Osteoblast (primary cell): ENCODE results near the gene CKMT2. TPM values are rescaled to one million over a fixed set of nuclear protein-coding genes. Genes with fewer than 3 reads are reported as not detected.

Source experiments
- DNase-seq: peaks from one replicate; pipeline ENCODE4 v3.0.0; 2011; ENCODE audit warnings: low spot score, mixed read lengths; ENCODE audit not compliant: insufficient read length; ENCODE audit errors: missing footprints
- H2AFZ ChIP-seq: 2 replicates; pipeline ENCODE4 v1.6.0; 2011; ENCODE audit warnings: mild to moderate bottlenecking, low read length
- H3K27ac ChIP-seq: 2 replicates; pipeline ENCODE4 v1.5.1; 2011; ENCODE audit warnings: mild to moderate bottlenecking, low read depth, low read length, moderate library complexity
- H3K27me3 ChIP-seq: 2 replicates; pipeline ENCODE4 v1.6.0; 2012; ENCODE audit warnings: mild to moderate bottlenecking, control low read depth, inconsistent platforms, low read length, moderate library complexity; ENCODE audit not compliant: insufficient read depth
- H3K36me3 ChIP-seq: 2 replicates; pipeline ENCODE4 v1.5.1; 2011; ENCODE audit warnings: mild to moderate bottlenecking, low read length, control low read depth, moderate library complexity; ENCODE audit not compliant: insufficient read depth
- H3K4me1 ChIP-seq: 2 replicates; pipeline ENCODE4 v1.5.1; 2011; ENCODE audit warnings: mild to moderate bottlenecking, low read length, control low read depth, moderate library complexity; ENCODE audit not compliant: insufficient read depth
- H3K4me2 ChIP-seq: 2 replicates; pipeline ENCODE4 v1.6.0; 2011; ENCODE audit warnings: mild to moderate bottlenecking, low read length; ENCODE audit not compliant: insufficient read depth
- H3K4me3 ChIP-seq: fragments of 200-600 bp; sonication (generic); 3 replicates; pipeline ENCODE4 v1.5.1; 2012; ENCODE audit warnings: mild to moderate bottlenecking, low read length, inconsistent platforms; ENCODE audit not compliant: insufficient read depth
- H3K79me2 ChIP-seq: 2 replicates; pipeline ENCODE4 v1.6.0; 2012; ENCODE audit warnings: mild to moderate bottlenecking, low read length, control low read depth, inconsistent platforms; ENCODE audit not compliant: insufficient read depth
- H3K9me3 ChIP-seq: 2 replicates; pipeline ENCODE4 v1.5.1; 2011; ENCODE audit warnings: low read depth, low read length, control low read depth
- H4K20me1 ChIP-seq: 2 replicates; pipeline ENCODE4 v1.6.0; 2012; ENCODE audit warnings: mild to moderate bottlenecking, low read length, control low read depth; ENCODE audit not compliant: insufficient read depth
- total RNA-seq: library from RNA; depleted of rRNA; stranded (reverse); fragments of >200 nt; gene quantifications from 2 replicates; pipeline ENCODE4 v1.2.3, GENCODE V29; 2012
- TF ChIP-seq, protein P1 (sequence below): IDR thresholded peaks from 2 replicates; pipeline ENCODE4 v1.5.1; 2011; ENCODE audit warnings: mild to moderate bottlenecking, low read depth, low read length, moderate library complexity; ENCODE audit errors: extremely low read depth

The CKMT2 gene
- total RNA-seq, 1 donor, result 1.4 TPM

DNA sequence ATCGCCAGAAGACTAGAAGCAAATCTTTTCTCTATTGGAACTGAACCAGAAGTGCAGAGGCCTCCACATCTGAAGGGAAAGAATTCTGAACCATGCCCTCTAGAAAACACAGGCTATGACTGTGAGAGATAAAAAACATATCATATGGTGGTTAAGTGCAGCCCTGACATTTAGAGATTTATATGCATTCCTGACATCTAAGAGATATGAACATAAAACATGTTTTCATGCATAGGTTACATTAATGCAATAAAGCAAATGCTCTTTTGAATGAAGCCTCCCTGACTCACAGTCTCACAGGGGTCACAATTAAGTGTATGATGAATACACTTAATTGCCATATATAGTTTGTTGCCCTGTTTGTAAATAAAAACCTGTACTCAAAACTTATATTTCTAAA, 28.9 kb upstream of the CKMT2 start:
- no peak overlapping the region for H3K27ac ChIP-seq

DNA sequence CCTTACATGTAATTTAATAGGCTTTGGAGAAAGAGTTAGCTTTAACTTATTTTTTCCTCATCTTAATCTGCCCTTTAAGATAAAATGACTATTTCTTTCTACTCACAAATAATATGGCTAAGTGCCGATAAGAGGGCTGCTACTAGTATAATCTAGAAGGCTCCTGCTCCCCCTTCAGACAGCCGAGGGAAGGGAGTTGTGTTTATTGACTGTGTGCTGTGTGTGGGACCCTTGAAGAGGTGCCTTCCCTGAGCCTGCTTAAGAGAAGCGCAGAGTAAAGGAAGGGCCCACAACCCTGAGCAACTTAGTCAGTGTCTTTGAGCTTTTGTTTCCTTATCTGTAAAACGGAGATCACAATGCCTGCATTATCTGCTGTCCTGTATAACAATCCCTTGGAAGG, 28.1 kb upstream of the CKMT2 start:
- H3K27me3 ChIP-seq, result no peaks in the 10 kb centered on the region
- TF ChIP-seq, protein P1, sequence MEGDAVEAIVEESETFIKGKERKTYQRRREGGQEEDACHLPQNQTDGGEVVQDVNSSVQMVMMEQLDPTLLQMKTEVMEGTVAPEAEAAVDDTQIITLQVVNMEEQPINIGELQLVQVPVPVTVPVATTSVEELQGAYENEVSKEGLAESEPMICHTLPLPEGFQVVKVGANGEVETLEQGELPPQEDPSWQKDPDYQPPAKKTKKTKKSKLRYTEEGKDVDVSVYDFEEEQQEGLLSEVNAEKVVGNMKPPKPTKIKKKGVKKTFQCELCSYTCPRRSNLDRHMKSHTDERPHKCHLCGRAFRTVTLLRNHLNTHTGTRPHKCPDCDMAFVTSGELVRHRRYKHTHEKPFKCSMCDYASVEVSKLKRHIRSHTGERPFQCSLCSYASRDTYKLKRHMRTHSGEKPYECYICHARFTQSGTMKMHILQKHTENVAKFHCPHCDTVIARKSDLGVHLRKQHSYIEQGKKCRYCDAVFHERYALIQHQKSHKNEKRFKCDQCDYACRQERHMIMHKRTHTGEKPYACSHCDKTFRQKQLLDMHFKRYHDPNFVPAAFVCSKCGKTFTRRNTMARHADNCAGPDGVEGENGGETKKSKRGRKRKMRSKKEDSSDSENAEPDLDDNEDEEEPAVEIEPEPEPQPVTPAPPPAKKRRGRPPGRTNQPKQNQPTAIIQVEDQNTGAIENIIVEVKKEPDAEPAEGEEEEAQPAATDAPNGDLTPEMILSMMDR, result no peak
- no peaks in the 10 kb centered on the region for H3K4me1 ChIP-seq
- H2AFZ ChIP-seq, result no peak overlapping the region
- no peaks in the 10 kb centered on the region for H3K9me3 ChIP-seq
- H3K27ac ChIP-seq, result no peak overlapping the region
- no peaks in the 10 kb centered on the region for H4K20me1 ChIP-seq
- no peaks in the 10 kb centered on the region for H3K79me2 ChIP-seq
- DNase-seq, result no peak
- no peak overlapping the region for H3K4me2 ChIP-seq
- H3K4me3 ChIP-seq, result no peak overlapping the region
- no peaks in the 10 kb centered on the region for H3K36me3 ChIP-seq

More for the DNA sequence above, 28.9 kb upstream of the CKMT2 start:
- TF ChIP-seq, protein P1, result no peak
- DNase-seq, result no peak
- Histone ChIP-seq H3K9me3 (no peaks in the 10 kb centered on the region), H3K27me3 (no peaks in the 10 kb centered on the region), H3K4me1 (no peaks in the 10 kb centered on the region), H3K36me3 (no peaks in the 10 kb centered on the region), H3K4me2 (no peak overlapping the region), H3K79me2 (no peaks in the 10 kb centered on the region), H2AFZ (no peak overlapping the region), H4K20me1 (no peaks in the 10 kb centered on the region), H3K4me3 (no peak overlapping the region)

DNA sequence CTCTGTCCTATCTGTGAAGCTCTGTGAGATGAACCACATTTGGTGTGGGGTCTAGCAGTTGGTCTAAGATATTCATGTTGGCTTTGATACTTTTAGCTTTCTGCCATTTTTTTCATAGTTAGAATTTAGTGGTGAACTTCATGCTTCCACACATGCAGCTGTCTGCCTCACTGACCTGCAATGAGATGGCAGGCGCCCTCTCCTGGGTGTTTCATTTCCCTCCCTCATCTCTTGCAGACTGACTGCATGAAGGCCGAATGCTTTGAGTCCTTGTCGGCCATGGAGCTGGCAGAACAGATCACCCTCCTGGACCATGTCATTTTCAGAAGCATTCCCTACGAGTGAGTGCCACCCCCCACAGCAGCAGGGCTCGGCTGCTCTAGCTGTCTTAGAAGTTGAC, 26.1 kb upstream of the CKMT2 start:
- no peak for DNase-seq
- Histone ChIP-seq H3K79me2 (no peaks in the 10 kb centered on the region), H3K36me3 (no peaks in the 10 kb centered on the region), H2AFZ (no peak overlapping the region), H3K4me2 (no peak overlapping the region), H3K27me3 (no peaks in the 10 kb centered on the region), H3K4me1 (no peaks in the 10 kb centered on the region), H3K4me3 (no peak overlapping the region), H3K9me3 (no peaks in the 10 kb centered on the region), H4K20me1 (no peaks in the 10 kb centered on the region), H3K27ac (no peak overlapping the region)
- TF ChIP-seq, protein P1, result peak; percentile 41

DNA sequence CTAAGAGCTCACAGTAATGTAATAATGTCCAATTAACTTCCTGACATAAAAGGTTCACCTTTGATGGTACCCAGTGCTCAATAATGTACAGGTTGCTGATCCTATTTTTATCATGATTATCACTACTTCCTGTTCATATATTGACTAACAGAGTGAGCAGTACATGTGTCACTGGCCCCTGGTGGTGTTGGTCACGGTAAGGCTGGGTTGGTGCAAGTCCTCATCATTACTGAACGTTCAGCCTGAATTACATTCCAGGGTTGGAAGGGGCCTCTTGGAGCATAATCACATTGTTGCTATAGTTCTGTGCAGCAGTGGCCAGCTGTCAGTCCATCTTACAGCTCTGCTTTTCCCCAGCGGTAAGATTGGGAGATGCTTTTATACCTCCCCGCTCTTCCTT, 24.2 kb upstream of the CKMT2 start:
- TF ChIP-seq, protein P1, result no peak
- no peaks in the 10 kb centered on the region for H3K27me3 ChIP-seq
- H2AFZ ChIP-seq, result no peak overlapping the region
- no peak overlapping the region for H3K4me3 ChIP-seq
- no peak overlapping the region for H3K27ac ChIP-seq
- no peak overlapping the region for H3K4me2 ChIP-seq
- no peaks in the 10 kb centered on the region for H3K79me2 ChIP-seq
- H3K36me3 ChIP-seq, result no peaks in the 10 kb centered on the region
- no peak for DNase-seq
- no peaks in the 10 kb centered on the region for H4K20me1 ChIP-seq
- no peaks in the 10 kb centered on the region for H3K9me3 ChIP-seq
- no peaks in the 10 kb centered on the region for H3K4me1 ChIP-seq
